ENCODE results near the gene RAD51C.
"Not testable (repeated sequence)": the region's sequence is repeated elsewhere in the genome, so short reads cannot be mapped to it uniquely, and the experiment has no call there.

The RAD51C gene

GRCh38 chr17:58741121-58741625 lies 48.8 kb downstream of the RAD51C start:
- no peak for DNase-seq (ENCODE audit: low read depth)

DNA sequence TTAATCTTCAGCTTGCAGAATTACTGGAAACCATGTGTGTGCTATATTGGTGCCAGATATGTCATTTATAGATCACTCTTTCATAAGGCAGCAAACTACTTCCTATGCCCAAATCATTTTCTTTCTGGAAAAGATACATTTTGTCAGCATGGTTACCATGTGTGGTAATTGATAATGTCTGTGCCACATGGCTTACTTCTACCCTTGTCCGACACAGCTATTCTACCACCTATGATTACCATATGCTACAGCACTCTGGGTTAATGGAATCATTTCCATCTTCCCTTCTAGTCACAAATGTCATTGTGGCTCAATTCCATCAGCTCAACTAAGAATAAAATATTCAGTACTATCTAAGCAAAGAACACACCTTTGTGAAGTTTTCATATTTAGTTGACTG lies 55.3 kb downstream of the RAD51C start:
- DNase-seq (ENCODE audit: low read depth): no peak

GRCh38 chr17:58749627-58750026 lies 57.2 kb downstream of the RAD51C start:
- not testable (repeated sequence) for DNase-seq (ENCODE audit: low read depth)

- no peak for DNase-seq (ENCODE audit: low read depth)
These were observed 60.6 kb downstream of the RAD51C start for GRCh38 chr17:58753026-58753425.

- no peak for DNase-seq (ENCODE audit: low read depth)
These were observed 62.8 kb downstream of the RAD51C start for GRCh38 chr17:58755269-58755576.

- no peak for DNase-seq (ENCODE audit: low read depth)
These were observed 63.3 kb downstream of the RAD51C start, which contains the start of gene PPM1E for GRCh38 chr17:58755577-58756245. Gene PPM1E, plus strand, starts transcription at chr17:58755854.

GRCh38 chr17:58756246-58757161 lies 64.1 kb downstream of the RAD51C start:
- no peak for DNase-seq (ENCODE audit: low read depth)

- DNase-seq (ENCODE audit: low read depth): no peak
These were observed 64.8 kb downstream of the RAD51C start for GRCh38 chr17:58757162-58757613.

DNA sequence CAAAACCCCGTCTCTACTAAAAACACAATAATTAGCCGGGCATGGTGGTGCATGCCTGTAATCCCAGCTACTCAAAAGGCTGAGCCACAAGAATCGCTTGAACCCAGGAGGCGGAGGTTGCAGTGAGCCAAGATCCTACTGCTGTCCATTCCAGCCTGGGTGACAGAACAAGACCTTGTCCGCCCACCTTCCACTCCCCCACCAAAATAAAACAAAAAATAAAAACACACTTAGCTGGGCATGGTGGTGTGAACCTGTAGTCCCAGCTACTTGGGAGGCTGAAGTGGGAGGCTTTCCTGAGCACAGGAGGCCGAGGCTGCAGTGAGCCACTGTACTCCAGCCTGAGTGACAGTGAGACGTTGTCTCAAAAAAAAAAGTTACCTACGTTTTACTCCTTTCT lies 66.5 kb downstream of the RAD51C start:
- no peak for DNase-seq (ENCODE audit: low read depth)

DNA sequence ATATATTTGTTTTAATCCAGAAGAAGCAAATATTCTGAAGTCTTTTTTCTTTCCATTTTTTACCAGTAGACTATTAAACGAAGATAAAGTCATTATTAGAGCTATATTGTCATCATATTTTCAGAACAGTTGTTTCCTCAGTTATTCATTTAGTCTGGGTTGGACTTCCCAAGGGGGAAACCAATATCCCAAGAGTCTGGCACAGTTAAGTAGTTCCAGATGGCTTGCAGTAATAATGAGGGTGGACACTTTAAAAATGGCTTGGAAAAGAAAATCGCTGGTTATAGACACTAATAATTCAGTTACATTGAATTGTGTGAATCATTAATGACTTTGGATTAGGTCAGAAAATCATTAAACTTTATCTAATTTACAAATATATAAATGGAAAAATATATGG lies 67.1 kb downstream of the RAD51C start:
- no peak for DNase-seq (ENCODE audit: low read depth)

DNA sequence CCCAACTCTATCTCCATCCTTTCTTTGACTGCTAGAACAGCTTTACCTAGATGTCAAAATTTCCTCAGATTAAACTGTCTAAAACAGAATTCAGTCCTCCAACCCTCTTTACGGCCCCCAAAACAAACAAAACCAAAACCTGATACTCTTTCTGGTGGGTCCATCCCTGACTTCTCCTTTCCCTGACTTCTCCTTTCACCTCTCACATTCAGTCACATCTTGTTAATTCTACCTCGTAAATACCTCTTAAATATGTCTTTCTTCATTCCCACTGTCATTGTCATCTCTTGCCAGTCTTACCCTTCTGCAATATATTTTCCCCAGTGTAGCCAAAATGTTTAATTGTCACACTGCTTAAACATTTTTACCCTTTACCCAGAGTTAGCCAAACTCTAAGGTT lies 67.8 kb downstream of the RAD51C start:
- DNase-seq (ENCODE audit: low read depth): no peak

- DNase-seq (ENCODE audit: low read depth): no peak
These were observed 70.9 kb downstream of the RAD51C start for GRCh38 chr17:58763263-58763662.

- no peak for DNase-seq (ENCODE audit: low read depth)
These were observed 72.0 kb downstream of the RAD51C start for GRCh38 chr17:58764373-58764772.

GRCh38 chr17:58778482-58778881 lies 86.1 kb downstream of the RAD51C start:
- DNase-seq (ENCODE audit: low read depth): not testable (repeated sequence)

DNA sequence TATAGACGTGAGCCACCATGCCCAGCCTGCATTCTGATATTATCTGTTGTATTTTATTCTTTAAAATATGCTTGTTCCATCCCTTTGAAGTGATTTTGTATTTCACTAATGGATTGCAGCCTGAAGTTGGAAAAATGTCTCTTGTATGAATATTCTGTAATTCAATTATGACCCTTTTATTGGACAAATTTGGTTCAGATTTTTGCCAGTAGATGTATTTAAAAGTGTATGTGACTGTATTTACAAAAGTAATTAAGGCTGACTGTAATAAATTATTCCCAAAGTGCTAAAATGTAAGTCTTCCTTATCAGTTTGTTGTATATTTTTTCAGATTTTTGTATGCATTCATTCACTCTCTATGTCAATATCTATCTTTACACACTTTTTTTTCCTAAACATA lies 87.0 kb downstream of the RAD51C start:
- no peak for DNase-seq (ENCODE audit: low read depth)

GRCh38 chr17:58783380-58783779 lies 91.0 kb downstream of the RAD51C start:
- DNase-seq (ENCODE audit: low read depth): no peak

GRCh38 chr17:58785097-58785496 lies 92.7 kb downstream of the RAD51C start:
- DNase-seq (ENCODE audit: low read depth): no peak

Data from HS-27A (cell line).